HFFc6 (cell line): ENCODE measurements around the gene PDS5B. TPM values are rescaled to one million over a fixed set of nuclear protein-coding genes. Genes with fewer than 3 reads are reported as not detected.

ENCODE experiments used
- DNase-seq: peaks from one replicate; pipeline ENCODE4 v3.0.0-alpha.2; 2018
- H3K27ac Mint-ChIP-seq: 2 replicates; pipeline ENCODE4 v1.8.0; 2020; ENCODE audit warnings: mild to moderate bottlenecking, mixed read lengths
- H3K27me3 Mint-ChIP-seq: 2 replicates; pipeline ENCODE4 v1.8.0; 2021; ENCODE audit warnings: mild to moderate bottlenecking, moderate library complexity, mixed read lengths; ENCODE audit not compliant: insufficient read depth
- H3K36me3 Mint-ChIP-seq: 2 replicates; pipeline ENCODE4 v1.8.0; 2021; ENCODE audit warnings: low read depth, mixed read lengths
- H3K4me1 Mint-ChIP-seq: 2 replicates; pipeline ENCODE4 v1.8.0; 2020; ENCODE audit warnings: low read depth, mixed read lengths
- H3K4me3 Mint-ChIP-seq: 2 replicates; pipeline ENCODE4 v1.8.0; 2020; ENCODE audit warnings: mild to moderate bottlenecking, moderate library complexity, mixed read lengths
- H3K9me3 Mint-ChIP-seq: 2 replicates; pipeline ENCODE4 v1.8.0; 2020; ENCODE audit warnings: mild to moderate bottlenecking, mixed read lengths
- total RNA-seq, 6 experiments: library from RNA; stranded (reverse); fragmentation: NEBNext Ultra II Directional; extraction: Animal tissue kit (Norgen Biotek cat#: 25700); gene quantifications; 2 replicates in 1 of 6; 3 replicates in 5 of 6; pipeline ENCODE4 v1.2.3, GENCODE V29; 2021
- TF ChIP-seq, protein P1 (sequence below): fragments of 200-600 bp; sonication (generic); IDR thresholded peaks from 2 replicates; pipeline ENCODE4 v1.5.0; 2021; ENCODE audit warnings: antibody characterized with exemption, mild to moderate bottlenecking

PDS5B gene
- total RNA-seq, 6 experiments from 2014 or later: 21.0 to 28.9 (median 24.6) TPM

DNA sequence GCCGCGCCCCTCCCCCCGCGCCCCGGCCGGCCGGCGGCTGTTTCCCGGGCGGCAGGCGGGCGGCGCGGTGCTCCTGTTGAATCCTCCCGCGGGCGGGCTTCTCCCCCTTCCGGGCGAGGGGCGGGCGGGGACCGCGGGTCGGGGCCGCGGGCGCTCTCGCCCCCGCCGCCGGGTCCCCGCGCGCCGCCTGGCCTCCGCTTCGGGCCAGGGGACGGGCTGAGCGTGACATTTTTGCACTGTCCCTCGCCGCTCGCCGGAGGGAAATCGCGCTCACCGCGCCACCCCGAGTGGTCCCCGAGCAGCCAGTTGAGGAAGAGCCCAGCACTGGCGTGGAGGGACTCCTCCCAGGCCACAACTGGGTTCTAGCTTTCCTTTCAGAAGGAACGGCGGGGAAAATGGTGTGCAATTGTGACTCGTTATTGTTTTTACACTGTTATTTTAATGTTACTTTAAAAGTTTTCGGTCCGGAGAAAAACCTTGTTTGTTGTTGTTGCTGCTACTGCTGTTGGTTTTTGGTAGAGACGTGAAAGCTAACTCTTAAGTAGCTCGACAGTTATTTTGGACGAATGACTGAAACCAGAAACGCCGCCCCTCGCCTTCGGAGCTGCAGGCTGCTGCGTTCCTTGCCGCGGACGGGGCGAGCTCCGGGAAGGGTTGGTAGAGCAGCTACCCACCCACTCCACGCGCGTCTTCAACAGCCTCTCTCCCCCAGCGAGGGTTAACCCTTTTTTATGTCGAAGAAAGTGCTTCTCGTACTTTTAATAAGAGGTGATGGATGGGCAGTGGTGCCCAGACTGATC lies 959 bp downstream of the PDS5B start:
- peaks cover 8% of the 10 kb centered on the region for H3K27me3 Mint-ChIP-seq
- H3K27ac Mint-ChIP-seq: peak overlapping the region; percentile 91
- H3K4me3 Mint-ChIP-seq: peak overlapping the region; percentile 95
- no peaks in the 10 kb centered on the region for H3K9me3 Mint-ChIP-seq
- peaks cover 37% of the 10 kb centered on the region for H3K4me1 Mint-ChIP-seq
- DNase-seq: peak; percentile 54
- no peaks in the 10 kb centered on the region for H3K36me3 Mint-ChIP-seq
- TF ChIP-seq, protein P1, sequence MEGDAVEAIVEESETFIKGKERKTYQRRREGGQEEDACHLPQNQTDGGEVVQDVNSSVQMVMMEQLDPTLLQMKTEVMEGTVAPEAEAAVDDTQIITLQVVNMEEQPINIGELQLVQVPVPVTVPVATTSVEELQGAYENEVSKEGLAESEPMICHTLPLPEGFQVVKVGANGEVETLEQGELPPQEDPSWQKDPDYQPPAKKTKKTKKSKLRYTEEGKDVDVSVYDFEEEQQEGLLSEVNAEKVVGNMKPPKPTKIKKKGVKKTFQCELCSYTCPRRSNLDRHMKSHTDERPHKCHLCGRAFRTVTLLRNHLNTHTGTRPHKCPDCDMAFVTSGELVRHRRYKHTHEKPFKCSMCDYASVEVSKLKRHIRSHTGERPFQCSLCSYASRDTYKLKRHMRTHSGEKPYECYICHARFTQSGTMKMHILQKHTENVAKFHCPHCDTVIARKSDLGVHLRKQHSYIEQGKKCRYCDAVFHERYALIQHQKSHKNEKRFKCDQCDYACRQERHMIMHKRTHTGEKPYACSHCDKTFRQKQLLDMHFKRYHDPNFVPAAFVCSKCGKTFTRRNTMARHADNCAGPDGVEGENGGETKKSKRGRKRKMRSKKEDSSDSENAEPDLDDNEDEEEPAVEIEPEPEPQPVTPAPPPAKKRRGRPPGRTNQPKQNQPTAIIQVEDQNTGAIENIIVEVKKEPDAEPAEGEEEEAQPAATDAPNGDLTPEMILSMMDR: no peak; the same call in 1 of the 2 replicates

DNA sequence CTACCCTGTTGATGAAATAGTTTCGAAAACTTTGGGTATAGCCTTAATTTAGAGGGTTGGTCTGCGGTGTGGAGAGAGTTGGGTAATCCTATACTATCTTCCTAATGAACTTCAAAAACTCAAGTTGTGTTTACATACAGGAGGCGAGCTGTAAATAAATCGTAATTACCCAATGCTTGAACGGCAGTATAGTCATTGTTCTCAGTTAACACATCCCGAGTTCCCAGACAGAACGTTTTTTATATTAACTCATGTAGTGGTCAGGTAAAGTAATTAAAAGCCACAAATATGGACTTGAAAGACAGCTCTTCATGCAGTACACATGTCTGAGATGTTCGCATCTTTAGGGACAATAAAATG lies 1.5 kb downstream of the PDS5B start:
- TF ChIP-seq, protein P1: no peak
- no peaks in the 10 kb centered on the region for H3K9me3 Mint-ChIP-seq
- H3K4me3 Mint-ChIP-seq: peak overlapping the region; percentile 95
- H3K27me3 Mint-ChIP-seq: peaks cover 8% of the 10 kb centered on the region
- peaks cover 37% of the 10 kb centered on the region for H3K4me1 Mint-ChIP-seq
- no peaks in the 10 kb centered on the region for H3K36me3 Mint-ChIP-seq
- peak overlapping the region; percentile 91 for H3K27ac Mint-ChIP-seq
- no peak for DNase-seq

DNA sequence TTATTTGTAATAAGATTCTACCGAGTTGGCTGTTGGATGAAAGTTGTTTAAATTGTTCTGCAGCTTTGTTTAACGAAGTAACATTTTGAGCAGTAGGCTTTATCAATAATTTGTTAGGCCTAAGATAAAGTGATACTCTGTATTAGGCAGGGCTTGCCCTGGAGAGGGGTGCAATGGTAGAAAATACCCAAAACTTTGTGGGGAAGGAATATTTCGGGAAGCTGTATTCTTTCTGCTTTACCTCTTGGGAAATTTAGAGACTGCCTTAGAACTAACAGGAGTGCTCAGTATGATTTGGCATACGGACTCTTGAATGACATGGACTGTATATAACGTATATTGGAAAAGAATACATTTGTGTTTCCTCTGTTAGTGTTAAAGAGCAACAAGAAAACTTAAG lies 2.5 kb downstream of the PDS5B start:
- DNase-seq: no peak
- H3K27me3 Mint-ChIP-seq: peaks cover 8% of the 10 kb centered on the region
- no peaks in the 10 kb centered on the region for H3K9me3 Mint-ChIP-seq
- TF ChIP-seq, protein P1: no peak
- H3K4me1 Mint-ChIP-seq: peaks cover 43% of the 10 kb centered on the region
- H3K4me3 Mint-ChIP-seq: peak overlapping the region; percentile 95
- no peaks in the 10 kb centered on the region for H3K36me3 Mint-ChIP-seq
- peak overlapping the region; percentile 91 for H3K27ac Mint-ChIP-seq

DNA sequence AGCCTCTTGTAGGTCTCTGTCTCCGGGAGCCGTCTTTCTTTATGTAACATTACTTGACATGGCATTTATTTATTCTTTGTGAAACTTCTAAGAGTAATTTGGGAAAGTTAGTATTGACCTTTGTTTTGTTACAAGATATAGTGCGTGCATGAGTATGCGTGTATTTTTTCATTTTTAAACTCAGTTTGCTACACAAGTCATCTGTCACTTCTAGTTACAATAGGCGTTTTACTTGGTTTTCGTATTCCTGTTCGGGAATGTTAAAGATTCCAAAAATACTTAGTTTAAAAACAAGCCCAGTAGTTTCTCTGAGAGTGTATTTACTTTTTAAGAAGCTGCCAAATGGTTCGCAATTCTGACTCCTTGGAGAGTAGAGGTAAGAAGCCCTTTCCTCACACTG lies 3.2 kb downstream of the PDS5B start:
- no peak for DNase-seq
- no peaks in the 10 kb centered on the region for H3K9me3 Mint-ChIP-seq
- H3K4me3 Mint-ChIP-seq: peak overlapping the region; percentile 95
- H3K27me3 Mint-ChIP-seq: peaks cover 5% of the 10 kb centered on the region
- peaks cover 50% of the 10 kb centered on the region for H3K4me1 Mint-ChIP-seq
- H3K27ac Mint-ChIP-seq: peak overlapping the region; percentile 91
- TF ChIP-seq, protein P1: no peak
- H3K36me3 Mint-ChIP-seq: no peaks in the 10 kb centered on the region

DNA sequence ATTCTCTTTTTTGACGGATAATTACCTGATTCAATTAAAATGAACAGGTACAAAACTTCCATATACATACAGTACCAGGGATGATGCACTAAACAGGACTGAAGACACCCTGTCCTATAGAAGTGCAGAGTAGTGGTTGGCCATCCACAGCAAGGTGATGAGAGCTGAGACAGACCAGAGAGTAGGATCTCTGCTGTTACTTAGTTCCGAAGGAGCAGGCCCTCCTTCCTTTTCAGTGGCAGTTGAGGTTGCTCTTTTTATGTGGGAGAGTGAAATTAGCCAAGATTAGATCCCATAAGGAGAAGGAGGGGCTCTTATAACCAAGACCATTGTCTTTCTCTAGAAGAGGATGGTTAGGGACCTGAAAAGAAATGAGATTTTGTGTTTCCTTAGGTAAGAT lies 4.0 kb downstream of the PDS5B start:
- TF ChIP-seq, protein P1: no peak
- DNase-seq: no peak
- peak overlapping the region; percentile 32 for H3K27ac Mint-ChIP-seq
- no peaks in the 10 kb centered on the region for H3K36me3 Mint-ChIP-seq
- H3K4me1 Mint-ChIP-seq: peaks cover 56% of the 10 kb centered on the region
- H3K4me3 Mint-ChIP-seq: peak overlapping the region; percentile 55
- H3K9me3 Mint-ChIP-seq: no peaks in the 10 kb centered on the region
- H3K27me3 Mint-ChIP-seq: peaks cover 2% of the 10 kb centered on the region; the same call in 1 of the 2 replicates
